GDM1 (cell line): ENCODE data around the gene AKIRIN2.

ENCODE experiments used
- DNase-seq: peaks from one replicate; lab custom pipeline; 2025; lab: John Stamatoyannopoulos, UW

AKIRIN2 gene

DNA sequence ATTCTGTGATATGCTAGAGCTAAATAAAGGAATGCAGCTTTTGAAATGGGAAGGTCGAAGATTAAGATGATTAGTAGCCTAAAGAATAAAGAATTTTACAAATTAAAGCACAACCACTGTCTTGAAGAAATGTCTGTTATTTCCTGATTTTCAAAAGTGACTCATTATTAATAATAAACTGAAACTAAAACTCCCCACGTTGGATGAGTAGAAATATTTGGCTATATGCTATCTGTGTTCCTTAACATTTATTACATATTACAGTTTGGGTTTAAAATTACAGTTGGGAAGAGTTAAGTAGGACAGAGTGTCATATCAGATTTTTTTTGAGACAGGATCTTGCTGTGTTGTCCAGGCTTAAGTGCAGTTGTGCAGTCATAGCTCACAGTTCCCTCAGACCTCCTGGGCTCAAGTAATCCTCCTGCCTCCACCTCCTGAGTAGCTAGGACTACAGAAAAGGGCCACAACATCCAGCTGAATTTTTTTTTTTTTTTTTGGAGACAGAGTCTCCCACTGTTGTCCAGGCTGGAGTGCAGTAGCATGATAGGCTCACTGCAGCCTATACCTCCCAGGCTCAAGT lies 47.1 kb downstream of the AKIRIN2 start:
- no peak for DNase-seq

- no peak for DNase-seq
These were observed 47.9 kb downstream of the AKIRIN2 start for GRCh38 chr6:87654122-87654521.

DNA sequence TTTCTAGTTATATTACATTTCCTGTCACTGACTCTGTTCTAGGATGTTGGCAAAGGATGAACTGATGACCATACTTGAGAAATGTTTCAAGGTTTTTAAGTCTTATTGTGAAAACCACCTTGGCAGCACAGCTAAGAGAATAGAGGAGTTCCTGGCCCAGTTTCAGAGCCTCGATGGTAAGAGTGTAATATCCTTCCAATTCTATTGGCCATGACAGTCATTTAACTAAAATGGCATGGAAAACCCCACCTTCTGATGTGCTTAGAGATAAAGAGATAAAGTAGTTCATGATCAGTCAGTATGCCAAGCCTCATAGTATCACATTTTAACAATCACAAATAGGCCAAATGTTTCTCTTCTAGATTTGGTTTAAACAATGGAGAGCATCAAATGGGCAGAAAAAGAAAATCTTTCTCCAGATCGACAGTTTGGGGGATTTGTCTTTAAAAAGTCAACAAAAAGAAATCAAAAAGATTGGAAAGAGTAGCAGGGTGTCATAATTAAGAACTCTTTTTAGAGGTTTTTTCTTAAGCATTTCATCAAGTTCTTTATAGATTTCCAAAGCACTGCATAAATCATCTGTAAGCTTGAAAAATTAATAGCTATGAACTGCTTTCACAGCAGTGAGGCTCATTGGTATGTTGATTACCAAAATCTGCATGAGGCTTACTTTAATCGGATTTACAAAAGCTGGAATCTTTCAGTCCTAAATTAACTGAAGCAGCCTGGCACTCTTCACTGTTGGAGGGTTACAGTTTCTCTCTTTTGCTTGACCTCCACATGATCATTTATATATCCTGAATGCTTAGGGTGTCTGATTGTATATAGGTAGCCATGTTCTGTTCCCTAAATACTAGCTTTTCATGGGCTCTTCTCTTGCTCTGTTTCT lies 48.7 kb downstream of the AKIRIN2 start:
- DNase-seq, result no peak

DNA sequence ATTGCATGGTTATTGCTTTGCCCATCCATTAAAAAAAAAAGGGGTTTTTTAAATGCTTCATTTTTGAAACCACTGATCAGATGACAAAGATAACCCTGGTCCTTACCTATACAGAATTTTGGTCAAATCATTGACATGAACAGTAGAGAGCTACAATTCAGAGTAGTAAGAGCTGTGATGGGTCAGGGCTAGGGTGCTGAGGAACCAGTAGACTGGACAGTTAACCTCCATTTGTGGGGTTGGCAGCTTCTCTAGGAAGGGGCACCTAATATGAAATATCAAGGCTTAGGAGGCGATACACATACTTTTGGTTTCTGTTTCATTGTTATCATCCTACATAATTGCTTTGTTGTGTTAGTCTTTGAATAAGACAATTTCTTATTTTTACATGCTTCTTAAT lies 57.0 kb downstream of the AKIRIN2 start:
- DNase-seq, result no peak

GRCh38 chr6:87641065-87641692 lies 60.9 kb downstream of the AKIRIN2 start:
- DNase-seq, result no peak

DNA sequence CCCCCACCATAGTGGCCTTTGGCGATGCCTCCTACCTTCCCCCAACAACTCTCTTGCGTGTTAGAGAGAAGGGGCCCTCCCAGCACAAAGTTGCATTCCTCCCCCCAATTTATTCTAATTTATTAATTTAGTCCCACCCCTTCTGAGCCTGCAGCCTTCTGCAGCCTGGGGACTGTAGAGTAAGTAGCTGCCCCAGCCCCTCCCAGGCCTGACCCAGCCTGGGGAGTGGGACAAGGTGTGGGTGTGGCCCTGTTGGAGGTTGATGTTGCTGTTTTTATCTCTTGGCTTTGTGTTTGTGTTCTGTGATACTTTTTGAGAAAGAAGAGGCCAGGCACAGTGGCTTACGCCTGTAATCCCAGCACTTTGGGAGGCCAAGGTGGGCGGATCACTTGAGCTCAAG lies 62.7 kb downstream of the AKIRIN2 start:
- no peak for DNase-seq

DNA sequence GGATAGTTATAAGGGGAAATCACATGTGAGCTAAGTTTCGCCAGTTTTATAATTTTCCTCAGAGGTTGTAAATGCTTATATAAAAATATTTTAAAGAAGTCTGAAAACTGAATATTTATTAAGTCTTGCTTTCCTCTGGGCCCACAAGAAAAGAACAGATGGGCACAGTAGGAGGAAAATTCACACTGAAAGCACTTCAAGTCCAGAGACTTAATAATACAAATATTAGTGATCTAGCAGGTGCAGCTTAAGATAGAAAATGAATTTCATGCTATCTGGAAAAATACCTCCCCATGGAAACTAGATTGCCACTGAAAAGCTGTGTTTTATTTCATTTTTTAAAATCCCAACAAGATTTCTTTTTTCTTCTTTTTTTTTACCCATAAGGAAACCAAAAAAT lies 64.9 kb downstream of the AKIRIN2 start:
- DNase-seq, result no peak

- DNase-seq, result no peak
These were observed 65.7 kb downstream of the AKIRIN2 start for GRCh38 chr6:87636315-87636714.

GRCh38 chr6:87633851-87634250 lies 68.2 kb downstream of the AKIRIN2 start:
- DNase-seq, result no peak

- DNase-seq, result no peak
These were observed 71.3 kb downstream of the AKIRIN2 start for GRCh38 chr6:87630746-87631145.

DNA sequence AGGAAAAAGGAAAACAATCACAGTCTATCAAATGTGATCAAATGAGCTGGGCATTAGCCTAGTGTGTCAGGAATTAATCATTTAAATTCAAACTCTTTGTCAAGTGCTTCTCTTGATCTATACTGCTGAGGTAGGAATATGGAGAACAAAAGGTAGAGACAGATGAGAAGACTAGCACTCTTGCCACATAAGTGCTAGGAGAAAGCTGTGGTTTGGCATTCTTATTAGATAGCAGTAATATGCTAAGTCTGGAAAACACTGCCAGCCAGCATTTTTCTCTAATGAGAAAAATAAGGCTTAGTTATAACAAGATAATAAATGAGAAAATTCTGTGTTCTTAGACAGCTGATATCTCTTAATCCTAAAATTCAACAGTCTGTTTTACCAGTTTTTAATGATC lies 73.2 kb downstream of the AKIRIN2 start:
- DNase-seq, result no peak

DNA sequence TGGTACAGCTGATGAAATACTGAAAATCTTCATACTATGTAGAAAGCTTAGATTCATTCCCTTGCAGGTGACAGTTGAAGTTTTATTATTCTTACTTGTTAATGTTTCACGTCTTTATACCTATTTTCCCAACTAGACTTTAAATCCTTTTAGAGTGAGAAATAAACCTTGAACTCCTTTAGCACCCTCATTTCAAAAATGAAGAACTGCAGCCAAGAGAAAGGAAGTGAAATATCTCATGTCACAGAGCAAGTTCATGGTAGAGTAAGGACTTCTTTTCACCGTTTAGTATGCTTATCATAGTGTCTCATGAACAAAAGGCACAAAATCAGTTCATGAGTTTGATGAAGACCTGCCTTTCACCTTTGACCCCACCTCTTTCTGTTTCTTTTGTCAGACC lies 73.6 kb downstream of the AKIRIN2 start:
- DNase-seq, result no peak
